HepG2 (cell line): ENCODE measurements around the gene SLF1. TPM values are rescaled to one million over a fixed set of nuclear protein-coding genes. Genes with fewer than 3 reads are reported as not detected.

Source experiments
- ATAC-seq: fragments of 200-7000 bp; cut with Tn5 transposase; 3 replicates; pipeline ENCODE4 v1.9.1; 2020; ENCODE audit warnings: mild to moderate bottlenecking, moderate library complexity
- BruUV-seq: library from RNA; stranded (reverse); fragments of 400-500 nt; replicated peaks from 2 replicates; lab custom pipeline; 2021; lab: Mats Ljungman, UMichigan
- CTCF ChIA-PET: fragments of 300-600 bp; formaldehyde crosslinking; extraction: SDS; loops from one replicate; lab custom pipeline; 2021; ENCODE audit warnings: low total read pairs, inconsistent platforms, low intra/inter-chr PET ratio; lab: Yijun Ruan, JAX
- POLR2A ChIA-PET: fragments of 350-600 bp; sonication (Branson Sonifier 250); formaldehyde crosslinking; loops from one replicate; lab custom pipeline; 2020; ENCODE audit warnings: antibody characterized with exemption, inconsistent platforms; lab: Yijun Ruan, JAX
- DNase-seq: peaks from one replicate; pipeline ENCODE4 v3.0.0-alpha.2; 2015; ENCODE audit warnings: low spot score
- FAIRE-seq: peaks from 3 replicates; lab custom pipeline; 2011; peaks lifted over from hg19 to GRCh38; lab: Jason Lieb, UNC
- H2AFZ ChIP-seq: one replicate; pipeline ENCODE4 v1.6.1; 2011; ENCODE audit warnings: low read length, inconsistent platforms
- H3K27ac ChIP-seq: fragments of 300-600 bp; 3 replicates; pipeline ENCODE4 v1.8.0; 2011; ENCODE audit warnings: mixed run types, mild to moderate bottlenecking, mixed read lengths, low read length, inconsistent platforms; ENCODE audit not compliant: insufficient read depth; ENCODE audit errors: extremely low read length
- H3K27me3 ChIP-seq, 2 experiments: fragments of 200-600 bp in 1 of 2; 2 replicates in 1 of 2; 3 replicates in 1 of 2; pipeline versions ENCODE4 v1.6.0 to v1.8.0; 2011; ENCODE audit warnings: low read length in 2 of 2, mild to moderate bottlenecking in 2 of 2, moderate library complexity in 2 of 2, inconsistent platforms in 1 of 2; ENCODE audit not compliant: insufficient read depth in 2 of 2, control insufficient read depth in 1 of 2
- H3K36me3 ChIP-seq, 2 experiments: fragments of 200-600 bp in 1 of 2; replicated peaks in 1 of 2; 2 replicates in 1 of 2; 3 replicates in 1 of 2; pipeline versions ENCODE4 v1.5.1 to v1.8.0; 2011; ENCODE audit warnings: low read length in 2 of 2, inconsistent platforms in 1 of 2; ENCODE audit not compliant: insufficient read depth in 2 of 2, control insufficient read depth in 1 of 2
- H3K4me1 ChIP-seq: 2 replicates; pipeline ENCODE4 v1.5.1; 2012; ENCODE audit warnings: low read length, inconsistent platforms; ENCODE audit not compliant: insufficient read depth
- H3K4me2 ChIP-seq: 2 replicates; pipeline ENCODE4 v1.6.0; 2011; ENCODE audit warnings: low read depth, low read length, inconsistent platforms
- H3K4me3 ChIP-seq, 3 experiments: fragments of 200-600 bp in 1 of 3; sonication (generic), shearing (Covaris generic) in 1 of 3; replicated peaks in 1 of 3; 2 replicates each; pipeline ENCODE4 v1.5.1; 2011 to 2016; ENCODE audit warnings: low read length in 3 of 3, inconsistent platforms in 2 of 3, low read depth in 2 of 3, mild to moderate bottlenecking in 2 of 3, control low read depth in 1 of 3, mixed read lengths in 1 of 3; ENCODE audit not compliant: insufficient read depth in 1 of 3
- H3K79me2 ChIP-seq: one replicate; pipeline ENCODE4 v1.6.1; 2011; ENCODE audit warnings: low read length, inconsistent platforms; ENCODE audit not compliant: insufficient read depth
- H3K9ac ChIP-seq: 2 replicates; pipeline ENCODE4 v1.6.0; 2011; ENCODE audit warnings: mild to moderate bottlenecking, low read depth, low read length, inconsistent platforms; ENCODE audit not compliant: insufficient read depth
- H3K9me3 ChIP-seq: 2 replicates; pipeline ENCODE4 v1.5.1; 2012; ENCODE audit warnings: mild to moderate bottlenecking, low read length
- H4K20me1 ChIP-seq: 2 replicates; pipeline ENCODE4 v1.6.0; 2011; ENCODE audit warnings: inconsistent platforms, mild to moderate bottlenecking, low read length, moderate library complexity; ENCODE audit not compliant: insufficient read depth
- ATF6 ChIP-seq: sonication (generic); formaldehyde crosslinking; conservative IDR thresholded peaks from 2 replicates; pipeline ENCODE4 v1.4.0; 2020; ENCODE audit warnings: missing genetic modification reagents
- DR1 ChIP-seq: sonication (generic); formaldehyde crosslinking; IDR thresholded peaks from 2 replicates; pipeline ENCODE4 v1.8.0; 2021; ENCODE audit warnings: mild to moderate bottlenecking, missing genetic modification reagents, inconsistent platforms
- EEA1 ChIP-seq: sonication (generic); formaldehyde crosslinking; IDR thresholded peaks from 2 replicates; pipeline ENCODE4 v1.5.1; 2020; ENCODE audit warnings: mild to moderate bottlenecking, missing genetic modification reagents, borderline replicate concordance
- ESRRA ChIP-seq: sonication (generic); formaldehyde crosslinking; IDR thresholded peaks from 2 replicates; pipeline ENCODE4 v1.5.1; 2020; ENCODE audit warnings: mild to moderate bottlenecking, low read depth, missing genetic modification reagents
- FOXK1 ChIP-seq: sonication (generic); formaldehyde crosslinking; IDR thresholded peaks from 2 replicates; pipeline ENCODE4 v1.4.0; 2020; ENCODE audit warnings: low read depth, missing genetic modification reagents, borderline replicate concordance
- FOXM1 ChIP-seq: sonication (generic); formaldehyde crosslinking; IDR thresholded peaks from 2 replicates; pipeline ENCODE4 v1.5.0; 2020; ENCODE audit warnings: missing genetic modification reagents
- HINFP ChIP-seq: sonication (generic); formaldehyde crosslinking; IDR thresholded peaks from 2 replicates; pipeline ENCODE4 v1.4.0; 2020; ENCODE audit warnings: low read depth, mild to moderate bottlenecking, missing genetic modification reagents
- HIVEP1 ChIP-seq: sonication (generic); formaldehyde crosslinking; IDR thresholded peaks from 2 replicates; pipeline ENCODE4 v1.4.0; 2020; ENCODE audit warnings: mild to moderate bottlenecking, missing genetic modification reagents
- HOXA7 ChIP-seq: sonication (generic); formaldehyde crosslinking; IDR thresholded peaks from 2 replicates; pipeline ENCODE4 v1.8.1; 2022; ENCODE audit warnings: mild to moderate bottlenecking, missing genetic modification reagents, moderate library complexity
- KDM1A ChIP-seq: IDR thresholded peaks from 2 replicates; pipeline ENCODE4 v1.6.1; 2016; ENCODE audit warnings: missing compliant biosample characterization
- RFXAP ChIP-seq: sonication (generic); formaldehyde crosslinking; IDR thresholded peaks from 2 replicates; pipeline ENCODE4 v1.4.0; 2020; ENCODE audit warnings: missing genetic modification reagents, borderline replicate concordance
- SIX4 ChIP-seq: sonication (generic); formaldehyde crosslinking; IDR thresholded peaks from 2 replicates; pipeline ENCODE4 v1.4.0; 2020; ENCODE audit warnings: missing genetic modification reagents
- SPEN ChIP-seq: sonication (generic); formaldehyde crosslinking; IDR thresholded peaks from 2 replicates; pipeline ENCODE4 v1.5.1; 2020; ENCODE audit warnings: low read depth, mild to moderate bottlenecking, missing genetic modification reagents
- ZMYM3 ChIP-seq: sonication (generic); formaldehyde crosslinking; IDR thresholded peaks from 2 replicates; pipeline ENCODE4 v1.5.1; 2020; ENCODE audit warnings: mild to moderate bottlenecking, missing genetic modification reagents
- ZNF567 ChIP-seq: sonication (generic); formaldehyde crosslinking; IDR thresholded peaks from 2 replicates; pipeline ENCODE4 v1.8.1; 2023; ENCODE audit warnings: mild to moderate bottlenecking, missing genetic modification reagents, borderline replicate concordance
- ZNF674 ChIP-seq: sonication (generic); formaldehyde crosslinking; IDR thresholded peaks from 2 replicates; pipeline ENCODE4 v1.5.0; 2020; ENCODE audit warnings: low read depth, mild to moderate bottlenecking, missing genetic modification reagents
- ZNF749 ChIP-seq: sonication (generic); formaldehyde crosslinking; IDR thresholded peaks from 2 replicates; pipeline ENCODE4 v1.8.0; 2022; ENCODE audit warnings: mild to moderate bottlenecking, missing genetic modification reagents, moderate library complexity, borderline replicate concordance
- ZNF816 ChIP-seq: sonication (generic); formaldehyde crosslinking; IDR thresholded peaks from 2 replicates; pipeline ENCODE4 v1.8.0; 2022; ENCODE audit warnings: missing genetic modification reagents, mild to moderate bottlenecking, borderline replicate concordance
- WGBS: methylation state at CpG from one replicate; pipeline ENCODE4 v1.1.6; 2017; ENCODE audit warnings: low lambda C conversion rate; 5-methylcytosine and 5-hydroxymethylcytosine counted together
- in situ Hi-C: cut with HindIII; loops from 2 replicates; pipeline ENCODE4 v1.10.0; 2017; ENCODE audit warnings: low pct_unique_long_range_greater_than_20kb; ENCODE audit not compliant: extremely low pct_ligation_motif_present
- intact Hi-C: fragments of 100-400 bp; cut with micrococcal nuclease; formaldehyde crosslinking; loops from one replicate; pipeline ENCODE4 v1.10.0; 2022; ENCODE audit not compliant: unreplicated experiment
- polyA plus RNA-seq, 8 experiments: library from polyadenylated mRNA; depleted of rRNA in 3 of 8; stranded (reverse) in 7 of 8; unstranded in 1 of 8; fragments of >200 nt; fragmentation: Illumina TruSeq in 4 of 8; extraction: Trizol in 4 of 8; gene quantifications; 2 replicates each; pipeline versions ENCODE4 v1.2.1 to v1.2.3, GENCODE V29; 2011 to 2016; ENCODE audit warnings: low read depth in 4 of 8, missing spikeins in 1 of 8, mixed read lengths in 1 of 8; ENCODE audit not compliant: insufficient read depth in 1 of 8
- total RNA-seq, 5 experiments: library from RNA; depleted of rRNA; stranded (reverse); fragments of >200 nt; fragmentation: Illumina TruSeq; extraction: Trizol; gene quantifications; 2 replicates each; pipeline ENCODE4 v1.2.3, GENCODE V29; 2016; ENCODE audit warnings: low read depth in 1 of 5
- TF ChIP-seq, protein P1 (sequence below): sonication (generic); formaldehyde crosslinking; IDR thresholded peaks from 2 replicates; pipeline ENCODE4 v1.4.0; 2020; ENCODE audit warnings: missing genetic modification reagents

SLF1 gene
- total and polyA plus RNA-seq, 2 of the 13 experiments (the other 11 are each of a cell fraction or from before 2014, with no cell fraction given) = 2.1 to 9.1 TPM

GRCh38 chr5:94698197-94698596, 79.7 kb downstream of the SLF1 start:
- 96% methylated on average over 5 of the region's 5 CpGs for WGBS
- no TSS peak for BruUV-seq

More at GRCh38 chr5:94698197-94698596, 79.7 kb downstream of the SLF1 start:
- no peaks in the 10 kb centered on the region for H3K27me3 ChIP-seq
- H4K20me1 ChIP-seq = no peaks in the 10 kb centered on the region
- ATAC-seq (no peak), FAIRE-seq (no peak), DNase-seq (no peak)
- intact Hi-C loops (no loop called here), in situ Hi-C loops (no loop called here)
- no peak overlapping the region for H3K4me3 ChIP-seq
- no peaks in the 10 kb centered on the region for H3K4me1 ChIP-seq
- H3K79me2 ChIP-seq = no peaks in the 10 kb centered on the region
- H3K36me3 ChIP-seq = peaks cover 0 to 6% of the 10 kb centered on the region in 2 experiments; a peak in 1 of 5 replicates
- no peak for TF ChIP-seq KDM1A (CRISPR knock-in tag)
- TF ChIP-seq ZNF567 (CRISPR knock-in tag) = no peak
- no peak for TF ChIP-seq FOXM1 (CRISPR knock-in tag)
- no peak for TF ChIP-seq SIX4 (CRISPR knock-in tag)
- TF ChIP-seq FOXK1 (CRISPR knock-in tag) = no peak
- TF ChIP-seq ATF6 = no peak
- no peak for TF ChIP-seq HOXA7 (CRISPR knock-in tag)
- TF ChIP-seq, protein P1, sequence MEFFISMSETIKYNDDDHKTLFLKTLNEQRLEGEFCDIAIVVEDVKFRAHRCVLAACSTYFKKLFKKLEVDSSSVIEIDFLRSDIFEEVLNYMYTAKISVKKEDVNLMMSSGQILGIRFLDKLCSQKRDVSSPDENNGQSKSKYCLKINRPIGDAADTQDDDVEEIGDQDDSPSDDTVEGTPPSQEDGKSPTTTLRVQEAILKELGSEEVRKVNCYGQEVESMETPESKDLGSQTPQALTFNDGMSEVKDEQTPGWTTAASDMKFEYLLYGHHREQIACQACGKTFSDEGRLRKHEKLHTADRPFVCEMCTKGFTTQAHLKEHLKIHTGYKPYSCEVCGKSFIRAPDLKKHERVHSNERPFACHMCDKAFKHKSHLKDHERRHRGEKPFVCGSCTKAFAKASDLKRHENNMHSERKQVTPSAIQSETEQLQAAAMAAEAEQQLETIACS (CRISPR knock-in tag) = no peak
- no peak for TF ChIP-seq ZNF816 (CRISPR knock-in tag)
- no peak for TF ChIP-seq ZNF674 (CRISPR knock-in tag)
- no peak for TF ChIP-seq EEA1 (CRISPR knock-in tag)
- TF ChIP-seq HIVEP1 (CRISPR knock-in tag) = no peak
- TF ChIP-seq ZNF749 (CRISPR knock-in tag) = no peak
- no peak for TF ChIP-seq RFXAP (CRISPR knock-in tag)
- no peak for TF ChIP-seq ZMYM3 (CRISPR knock-in tag)
- no peak for TF ChIP-seq DR1 (CRISPR knock-in tag)
- no peak for TF ChIP-seq ESRRA (CRISPR knock-in tag)
- no peak for TF ChIP-seq SPEN (CRISPR knock-in tag)
- no peak for TF ChIP-seq HINFP (CRISPR knock-in tag)
- no peak overlapping the region for H3K27ac ChIP-seq
- no peaks in the 10 kb centered on the region for H3K9me3 ChIP-seq
- ChIA-PET POLR2A (no interaction called here), CTCF (no interaction called here)
- H3K4me2 ChIP-seq = no peak overlapping the region
- no peak overlapping the region for H2AFZ ChIP-seq
- H3K9ac ChIP-seq = no peak overlapping the region
